HCT116 (cell line): ENCODE data around the gene IMMT. TPM values are rescaled to one million over a fixed set of nuclear protein-coding genes. Genes with fewer than 3 reads are reported as not detected.

Experiments used
- ATAC-seq: fragments of 200-7000 bp; cut with Tn5 transposase; 2 replicates; pipeline ENCODE4 v1.9.1; 2020; ENCODE audit warnings: mild to moderate bottlenecking, moderate library complexity
- BruUV-seq: library from RNA; stranded (reverse); fragments of 400-500 nt; replicated peaks from 2 replicates; lab custom pipeline; 2021; lab: Mats Ljungman, UMichigan
- CTCF ChIA-PET: fragments of 300-600 bp; sonication (Branson Sonifier 250); formaldehyde crosslinking; loops from one replicate; lab custom pipeline; 2021; ENCODE audit warnings: antibody characterized with exemption; lab: Charles Lee
- POLR2A ChIA-PET: fragments of 300-600, 350-600 bp; sonication (Branson Sonifier 250); formaldehyde crosslinking; loops from one replicate; lab custom pipeline; 2021; ENCODE audit warnings: antibody characterized with exemption; lab: Charles Lee
- RAD21 ChIA-PET, 2 experiments: fragments of 300-600 bp; sonication (Branson Sonifier 250); formaldehyde crosslinking; loops; one replicate each; lab custom pipeline; 2023; ENCODE audit warnings: low total read pairs in 2 of 2; ENCODE audit not compliant: uncharacterized antibody in 2 of 2, unreplicated experiment in 2 of 2, low non-redundant PET in 1 of 2; lab: Charles Lee
- DNase-seq: peaks from one replicate; pipeline ENCODE4 v3.0.0-alpha.2; 2010; ENCODE audit warnings: low read depth, low spot score
- H2AFZ ChIP-seq: fragments of 200-600 bp; shearing (Covaris generic), sonication (generic); 2 replicates; pipeline ENCODE4 v1.6.1; 2017; ENCODE audit warnings: low read depth, mixed run types, mixed read lengths, antibody characterized with exemption, low read length; ENCODE audit not compliant: poor library complexity, severe bottlenecking
- H3K27ac ChIP-seq: 2 replicates; pipeline ENCODE4 v1.5.1; 2012; ENCODE audit warnings: low read depth, low read length
- H3K27me3 ChIP-seq: fragments of 200-600 bp; sonication (generic); 2 replicates; pipeline ENCODE4 v1.6.1; 2016; ENCODE audit warnings: mixed run types, low read length, mixed read lengths; ENCODE audit not compliant: insufficient read depth
- H3K36me3 ChIP-seq, 2 experiments: fragments of 200-500 bp in 1 of 2; fragments of 200-600 bp in 1 of 2; sonication (Bioruptor generic) in 1 of 2; sonication (generic) in 1 of 2; 2 replicates each; pipeline versions ENCODE4 v1.5.1 to v1.6.1; 2014 to 2016; ENCODE audit warnings: low read length in 2 of 2, inconsistent platforms in 1 of 2, mixed read lengths in 1 of 2, mixed run types in 1 of 2; ENCODE audit not compliant: insufficient read depth in 2 of 2, control insufficient read depth in 1 of 2
- H3K4me1 ChIP-seq, 2 experiments: fragments of 200-600 bp in 1 of 2; sonication (generic) in 1 of 2; 2 replicates each; pipeline versions ENCODE4 v1.5.1 to v1.6.1; 2012 to 2017; ENCODE audit warnings: low read length in 2 of 2, inconsistent platforms in 1 of 2, mild to moderate bottlenecking in 1 of 2, mixed read lengths in 1 of 2, mixed run types in 1 of 2, moderate library complexity in 1 of 2; ENCODE audit not compliant: insufficient read depth in 2 of 2, control insufficient read depth in 1 of 2
- H3K4me2 ChIP-seq: fragments of 200-600 bp; sonication (generic); 2 replicates; pipeline ENCODE4 v1.6.1; 2017; ENCODE audit warnings: mixed run types, low read length, mixed read lengths
- H3K4me3 ChIP-seq, 2 experiments: fragments of 200-600 bp in 1 of 2; sonication (generic) in 1 of 2; replicated peaks in 1 of 2; 2 replicates each; pipeline ENCODE4 v1.5.1; 2011 to 2016; ENCODE audit warnings: low read length in 2 of 2, control low read depth in 1 of 2, low read depth in 1 of 2, mild to moderate bottlenecking in 1 of 2, mixed read lengths in 1 of 2, mixed run types in 1 of 2
- H3K79me2 ChIP-seq: fragments of 200-600 bp; sonication (generic); 2 replicates; pipeline ENCODE4 v1.6.1; 2017; ENCODE audit warnings: mild to moderate bottlenecking, mixed run types, low read length, moderate library complexity, mixed read lengths; ENCODE audit not compliant: insufficient read depth
- H3K9ac ChIP-seq: fragments of 200-600 bp; sonication (generic); 2 replicates; pipeline ENCODE4 v1.6.1; 2016; ENCODE audit warnings: low read length, mixed read lengths
- H3K9me2 ChIP-seq: fragments of 200-600 bp; sonication (generic), shearing (Covaris generic); 2 replicates; pipeline ENCODE4 v1.6.1; 2017; ENCODE audit warnings: mixed run types, mild to moderate bottlenecking, moderate library complexity; ENCODE audit not compliant: insufficient read depth
- H3K9me3 ChIP-seq, 2 experiments: fragments of 200-500 bp in 1 of 2; fragments of 200-600 bp in 1 of 2; sonication (Bioruptor generic) in 1 of 2; sonication (generic) in 1 of 2; 2 replicates each; pipeline ENCODE4 v1.6.1; 2014 to 2017; ENCODE audit warnings: low read length in 2 of 2, mixed read lengths in 2 of 2, inconsistent platforms in 1 of 2, low read depth in 1 of 2, mild to moderate bottlenecking in 1 of 2, mixed run types in 1 of 2, moderate library complexity in 1 of 2; ENCODE audit not compliant: control insufficient read depth in 1 of 2, insufficient read depth in 1 of 2
- H4K20me1 ChIP-seq: fragments of 200-600 bp; sonication (generic), shearing (Covaris generic); 2 replicates; pipeline ENCODE4 v1.6.1; 2017; ENCODE audit warnings: mixed run types, mild to moderate bottlenecking, moderate library complexity; ENCODE audit not compliant: insufficient read depth
- CBX3 ChIP-seq: IDR thresholded peaks from 2 replicates; pipeline ENCODE4 v1.6.1; 2012; ENCODE audit warnings: low read depth
- CEBPB ChIP-seq: IDR thresholded peaks from 2 replicates; pipeline ENCODE4 v1.6.1; 2012; ENCODE audit warnings: low read depth
- EGR1 ChIP-seq: IDR thresholded peaks from 2 replicates; pipeline ENCODE4 v1.6.1; 2012; ENCODE audit warnings: low read depth
- ELF1 ChIP-seq: IDR thresholded peaks from 2 replicates; pipeline ENCODE4 v1.6.1; 2012; ENCODE audit warnings: low read depth, borderline replicate concordance
- EZH2phosphoT487 ChIP-seq: fragments of 200-600 bp; IDR thresholded peaks from 2 replicates; pipeline ENCODE4 v1.6.1; 2018; ENCODE audit warnings: antibody characterized with exemption, borderline replicate concordance
- FOSL1 ChIP-seq: IDR thresholded peaks from 2 replicates; pipeline ENCODE4 v1.6.1; 2012; ENCODE audit warnings: low read depth
- JUND ChIP-seq: IDR thresholded peaks from 2 replicates; pipeline ENCODE4 v1.6.1; 2012
- POLR2A ChIP-seq: IDR thresholded peaks from 2 replicates; pipeline ENCODE4 v1.7.0; 2011; ENCODE audit warnings: borderline replicate concordance; ENCODE audit not compliant: insufficient read depth, insufficient read length; ENCODE audit errors: extremely low read depth
- SIN3A ChIP-seq: IDR thresholded peaks from 2 replicates; pipeline ENCODE4 v1.6.1; 2012; ENCODE audit warnings: low read depth
- SP1 ChIP-seq: IDR thresholded peaks from 2 replicates; pipeline ENCODE4 v1.6.1; 2012; ENCODE audit warnings: low read depth
- SRF ChIP-seq: IDR thresholded peaks from 2 replicates; pipeline ENCODE4 v1.6.1; 2012; ENCODE audit warnings: low read depth
- TCF7L2 ChIP-seq: IDR thresholded peaks from 2 replicates; pipeline ENCODE4 v1.7.0; 2011; ENCODE audit warnings: borderline replicate concordance, inconsistent platforms; ENCODE audit not compliant: insufficient read depth, insufficient read length; ENCODE audit errors: extremely low read depth
- YY1 ChIP-seq: IDR thresholded peaks from 2 replicates; pipeline ENCODE4 v1.6.1; 2011; ENCODE audit warnings: low read length, low read depth, moderate library complexity, mild to moderate bottlenecking; ENCODE audit not compliant: insufficient replicate concordance; ENCODE audit errors: extremely low read depth
- ZFX ChIP-seq: fragments of 450-650 bp; IDR thresholded peaks from 2 replicates; pipeline ENCODE4 v1.6.1; 2017
- intact Hi-C: fragments of 100-400 bp; cut with micrococcal nuclease; formaldehyde crosslinking; loops from 2 replicates; pipeline ENCODE4 v1.10.0; 2022
- total RNA-seq: library from RNA; stranded (reverse); gene quantifications from one replicate; pipeline ENCODE4 v1.2.1, GENCODE V29; 2021; ENCODE audit not compliant: unreplicated experiment
- TF ChIP-seq, protein P1 (sequence below): IDR thresholded peaks from 2 replicates; pipeline ENCODE4 v1.6.1; 2012
- TF ChIP-seq, protein P2 (sequence below): IDR thresholded peaks from 2 replicates; pipeline ENCODE4 v1.6.1; 2012; ENCODE audit warnings: low read depth
- TF ChIP-seq, protein P3 (sequence below): IDR thresholded peaks from 2 replicates; pipeline ENCODE4 v1.6.1; 2011; ENCODE audit warnings: mild to moderate bottlenecking, low read length, moderate library complexity; ENCODE audit not compliant: insufficient replicate concordance; ENCODE audit errors: extremely low read depth

Gene IMMT
- total RNA-seq, 1 experiment from 2014 or later: 125 TPM

DNA sequence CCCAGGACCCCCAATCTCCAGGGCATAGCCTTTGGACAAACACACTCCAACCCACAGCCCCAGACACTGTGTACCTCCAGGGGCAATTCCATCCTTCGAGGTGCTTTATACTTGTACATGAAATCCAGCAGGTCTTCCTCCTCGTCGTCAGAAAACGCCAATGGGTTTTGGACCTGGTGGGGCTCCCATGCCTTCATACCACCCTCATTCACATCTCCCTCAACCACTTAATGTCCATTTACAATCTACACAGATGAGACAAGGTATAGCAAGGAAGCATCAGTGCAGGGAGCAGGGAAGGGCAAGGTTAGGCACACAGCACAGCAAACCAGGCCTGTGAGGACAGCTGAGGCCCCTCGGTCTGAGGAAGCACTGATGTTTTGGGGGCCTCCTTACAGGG lies 24.6 kb upstream of the IMMT start:
- ATAC-seq: no peak
- Histone ChIP-seq H3K4me1 (no peaks in the 10 kb centered on the region), H3K4me3 (no peak overlapping the region), H3K79me2 (no peaks in the 10 kb centered on the region), H3K27ac (no peak overlapping the region), H4K20me1 (no peaks in the 10 kb centered on the region), H3K36me3 (no peaks in the 10 kb centered on the region), H2AFZ (no peak overlapping the region), H3K4me2 (no peak overlapping the region), H3K9ac (no peak overlapping the region), H3K9me3 (no peaks in the 10 kb centered on the region), H3K27me3 (no peaks in the 10 kb centered on the region), H3K9me2 (no peaks in the 10 kb centered on the region)
- no peak for DNase-seq
- CTCF ChIA-PET: interaction anchor here (1.4 to 1.8 kb wide), 3 partner anchors 15 to 177 kb away, joined by 4 to 10 read pairs (median 5); no protein-coding TSS in a partner anchor
- no TSS peak for BruUV-seq
- no peak for TF ChIP-seq SIN3A
- TF ChIP-seq CBX3: no peak
- no peak for TF ChIP-seq SRF
- TF ChIP-seq EGR1: no peak
- no peak for TF ChIP-seq EZH2phosphoT487
- no peak for TF ChIP-seq POLR2A
- no peak for TF ChIP-seq SP1
- no peak for TF ChIP-seq CEBPB
- TF ChIP-seq ELF1: no peak
- TF ChIP-seq, protein P1, sequence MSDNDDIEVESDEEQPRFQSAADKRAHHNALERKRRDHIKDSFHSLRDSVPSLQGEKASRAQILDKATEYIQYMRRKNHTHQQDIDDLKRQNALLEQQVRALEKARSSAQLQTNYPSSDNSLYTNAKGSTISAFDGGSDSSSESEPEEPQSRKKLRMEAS: no peak
- no peak for TF ChIP-seq JUND
- TF ChIP-seq YY1: no peak
- TF ChIP-seq, protein P2, sequence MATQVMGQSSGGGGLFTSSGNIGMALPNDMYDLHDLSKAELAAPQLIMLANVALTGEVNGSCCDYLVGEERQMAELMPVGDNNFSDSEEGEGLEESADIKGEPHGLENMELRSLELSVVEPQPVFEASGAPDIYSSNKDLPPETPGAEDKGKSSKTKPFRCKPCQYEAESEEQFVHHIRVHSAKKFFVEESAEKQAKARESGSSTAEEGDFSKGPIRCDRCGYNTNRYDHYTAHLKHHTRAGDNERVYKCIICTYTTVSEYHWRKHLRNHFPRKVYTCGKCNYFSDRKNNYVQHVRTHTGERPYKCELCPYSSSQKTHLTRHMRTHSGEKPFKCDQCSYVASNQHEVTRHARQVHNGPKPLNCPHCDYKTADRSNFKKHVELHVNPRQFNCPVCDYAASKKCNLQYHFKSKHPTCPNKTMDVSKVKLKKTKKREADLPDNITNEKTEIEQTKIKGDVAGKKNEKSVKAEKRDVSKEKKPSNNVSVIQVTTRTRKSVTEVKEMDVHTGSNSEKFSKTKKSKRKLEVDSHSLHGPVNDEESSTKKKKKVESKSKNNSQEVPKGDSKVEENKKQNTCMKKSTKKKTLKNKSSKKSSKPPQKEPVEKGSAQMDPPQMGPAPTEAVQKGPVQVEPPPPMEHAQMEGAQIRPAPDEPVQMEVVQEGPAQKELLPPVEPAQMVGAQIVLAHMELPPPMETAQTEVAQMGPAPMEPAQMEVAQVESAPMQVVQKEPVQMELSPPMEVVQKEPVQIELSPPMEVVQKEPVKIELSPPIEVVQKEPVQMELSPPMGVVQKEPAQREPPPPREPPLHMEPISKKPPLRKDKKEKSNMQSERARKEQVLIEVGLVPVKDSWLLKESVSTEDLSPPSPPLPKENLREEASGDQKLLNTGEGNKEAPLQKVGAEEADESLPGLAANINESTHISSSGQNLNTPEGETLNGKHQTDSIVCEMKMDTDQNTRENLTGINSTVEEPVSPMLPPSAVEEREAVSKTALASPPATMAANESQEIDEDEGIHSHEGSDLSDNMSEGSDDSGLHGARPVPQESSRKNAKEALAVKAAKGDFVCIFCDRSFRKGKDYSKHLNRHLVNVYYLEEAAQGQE: no peak
- TF ChIP-seq, protein P3, sequence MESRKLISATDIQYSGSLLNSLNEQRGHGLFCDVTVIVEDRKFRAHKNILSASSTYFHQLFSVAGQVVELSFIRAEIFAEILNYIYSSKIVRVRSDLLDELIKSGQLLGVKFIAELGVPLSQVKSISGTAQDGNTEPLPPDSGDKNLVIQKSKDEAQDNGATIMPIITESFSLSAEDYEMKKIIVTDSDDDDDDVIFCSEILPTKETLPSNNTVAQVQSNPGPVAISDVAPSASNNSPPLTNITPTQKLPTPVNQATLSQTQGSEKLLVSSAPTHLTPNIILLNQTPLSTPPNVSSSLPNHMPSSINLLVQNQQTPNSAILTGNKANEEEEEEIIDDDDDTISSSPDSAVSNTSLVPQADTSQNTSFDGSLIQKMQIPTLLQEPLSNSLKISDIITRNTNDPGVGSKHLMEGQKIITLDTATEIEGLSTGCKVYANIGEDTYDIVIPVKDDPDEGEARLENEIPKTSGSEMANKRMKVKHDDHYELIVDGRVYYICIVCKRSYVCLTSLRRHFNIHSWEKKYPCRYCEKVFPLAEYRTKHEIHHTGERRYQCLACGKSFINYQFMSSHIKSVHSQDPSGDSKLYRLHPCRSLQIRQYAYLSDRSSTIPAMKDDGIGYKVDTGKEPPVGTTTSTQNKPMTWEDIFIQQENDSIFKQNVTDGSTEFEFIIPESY: no peak
- no peak for TF ChIP-seq ZFX
- TF ChIP-seq FOSL1: no peak
- TF ChIP-seq TCF7L2: no peak
- intact Hi-C loops: no loop called here
- RAD21 ChIA-PET: no interaction called here
- POLR2A ChIA-PET: no interaction called here
